Activated naive CD4-positive, alpha-beta T cell treated with Interleukin-2 at 50 U/mL for 16 hours (primary cell): ENCODE results near the gene SH2D2A.

Source experiments
- DNase-seq: peaks from one replicate; pipeline ENCODE4 v3.0.0-alpha.2; 2020

SH2D2A gene

GRCh38 chr1:156822680-156823079 lies 6.0 kb upstream of the SH2D2A start:
- DNase-seq = no peak

GRCh38 chr1:156821801-156822200 lies 5.2 kb upstream of the SH2D2A start:
- peak; percentile 38 for DNase-seq

- no peak for DNase-seq
Observed at GRCh38 chr1:156815961-156816422, 656 bp downstream of the SH2D2A start.

- DNase-seq = no peak
Observed at GRCh38 chr1:156815307-156815826, 1.3 kb downstream of the SH2D2A start.

GRCh38 chr1:156814571-156815260 lies 1.9 kb downstream of the SH2D2A start:
- DNase-seq = peak; percentile 61

- DNase-seq = peak; percentile 74
Observed at GRCh38 chr1:156813750-156814570, 2.7 kb downstream of the SH2D2A start.

GRCh38 chr1:156813298-156813697 lies 3.4 kb downstream of the SH2D2A start:
- DNase-seq = no peak

GRCh38 chr1:156812293-156812990 lies 4.2 kb downstream of the SH2D2A start:
- DNase-seq = no peak

GRCh38 chr1:156811168-156811567 lies 5.5 kb downstream of the SH2D2A start:
- DNase-seq = no peak

- DNase-seq = no peak
Observed at GRCh38 chr1:156809711-156810366, 6.8 kb downstream of the SH2D2A start.

GRCh38 chr1:156809281-156809680 lies 7.4 kb downstream of the SH2D2A start:
- no peak for DNase-seq

GRCh38 chr1:156808186-156809030 lies 8.2 kb downstream of the SH2D2A start:
- no peak for DNase-seq

GRCh38 chr1:156807627-156808026 lies 9.0 kb downstream of the SH2D2A start:
- DNase-seq = no peak

GRCh38 chr1:156806512-156807440 lies 9.9 kb downstream of the SH2D2A start:
- DNase-seq = no peak

GRCh38 chr1:156805766-156806511 lies 10.7 kb downstream of the SH2D2A start:
- no peak for DNase-seq

GRCh38 chr1:156804572-156805243 lies 11.9 kb downstream of the SH2D2A start:
- no peak for DNase-seq

- no peak for DNase-seq
Observed at GRCh38 chr1:156804026-156804425, 12.6 kb downstream of the SH2D2A start.

- no peak for DNase-seq
Observed at GRCh38 chr1:156803086-156803851, 13.4 kb downstream of the SH2D2A start.
